GM12874 (cell line): ENCODE measurements around the gene CBLN3.

Source experiments
- CTCF ChIP-seq: IDR thresholded peaks from 2 replicates; pipeline ENCODE4 v1.5.1; 2011; ENCODE audit warnings: low read depth, mild to moderate bottlenecking, control low read depth, low read length, moderate library complexity; ENCODE audit not compliant: insufficient read depth

CBLN3 gene

GRCh38 chr14:24401810-24402702, 27.4 kb downstream of the CBLN3 start:
- no peak for TF ChIP-seq CTCF

GRCh38 chr14:24399999-24400718, 29.3 kb downstream of the CBLN3 start:
- no peak for TF ChIP-seq CTCF

- no peak for TF ChIP-seq CTCF
Measured at GRCh38 chr14:24399447-24399822, 30.0 kb downstream of the CBLN3 start.

- TF ChIP-seq CTCF, result no peak
Measured at GRCh38 chr14:24398653-24399446, 30.6 kb downstream of the CBLN3 start, which contains the start of gene NYNRIN. NYNRIN (plus strand) TSS chr14:24399003; CDS start chr14:24399247, 244 bp downstream.

- no peak for TF ChIP-seq CTCF
Measured at GRCh38 chr14:24398293-24398652, 31.2 kb downstream of the CBLN3 start.

- TF ChIP-seq CTCF, result no peak
Measured at GRCh38 chr14:24397639-24398292, 31.7 kb downstream of the CBLN3 start.
